ENCODE results near the gene SLC47A2. TPM values are rescaled to one million over a fixed set of nuclear protein-coding genes. Genes with fewer than 3 reads are reported as not detected.

SLC47A2 gene
- total and polyA plus RNA-seq, 2 of the 13 experiments (the other 11 are each of a cell fraction or from before 2014, with no cell fraction given) = 0.04 TPM; not detected in 1

- peak; percentile 97 for TF ChIP-seq CTCF (CRISPR knock-in tag; IDR thresholded peaks at IDR 0.05)
- TF ChIP-seq ZNF317 (CRISPR knock-in tag; IDR thresholded peaks at IDR 0.05) = no peak
- no peak for TF ChIP-seq SALL1 (CRISPR knock-in tag; IDR thresholded peaks at IDR 0.05)
- TF ChIP-seq ZNF562 (CRISPR knock-in tag; IDR thresholded peaks at IDR 0.05; ENCODE audit: borderline replicate concordance) = no peak
- TF ChIP-seq RORA (CRISPR knock-in tag; IDR thresholded peaks at IDR 0.05) = no peak
- TF ChIP-seq ATAD3A (CRISPR knock-in tag; IDR thresholded peaks at IDR 0.05) = no peak
- no peak for TF ChIP-seq ZNF160 (CRISPR knock-in tag; IDR thresholded peaks at IDR 0.05)
- no peak for TF ChIP-seq ZNF724P (CRISPR knock-in tag; IDR thresholded peaks at IDR 0.05; ENCODE audit: borderline replicate concordance)
- TF ChIP-seq, protein P1, sequence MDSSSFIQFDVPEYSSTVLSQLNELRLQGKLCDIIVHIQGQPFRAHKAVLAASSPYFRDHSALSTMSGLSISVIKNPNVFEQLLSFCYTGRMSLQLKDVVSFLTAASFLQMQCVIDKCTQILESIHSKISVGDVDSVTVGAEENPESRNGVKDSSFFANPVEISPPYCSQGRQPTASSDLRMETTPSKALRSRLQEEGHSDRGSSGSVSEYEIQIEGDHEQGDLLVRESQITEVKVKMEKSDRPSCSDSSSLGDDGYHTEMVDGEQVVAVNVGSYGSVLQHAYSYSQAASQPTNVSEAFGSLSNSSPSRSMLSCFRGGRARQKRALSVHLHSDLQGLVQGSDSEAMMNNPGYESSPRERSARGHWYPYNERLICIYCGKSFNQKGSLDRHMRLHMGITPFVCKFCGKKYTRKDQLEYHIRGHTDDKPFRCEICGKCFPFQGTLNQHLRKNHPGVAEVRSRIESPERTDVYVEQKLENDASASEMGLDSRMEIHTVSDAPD (CRISPR knock-in tag; IDR thresholded peaks at IDR 0.05) = no peak
- no peak for TF ChIP-seq ZNF607 (CRISPR knock-in tag; IDR thresholded peaks at IDR 0.05; ENCODE audit: borderline replicate concordance)
- TF ChIP-seq, protein P2, sequence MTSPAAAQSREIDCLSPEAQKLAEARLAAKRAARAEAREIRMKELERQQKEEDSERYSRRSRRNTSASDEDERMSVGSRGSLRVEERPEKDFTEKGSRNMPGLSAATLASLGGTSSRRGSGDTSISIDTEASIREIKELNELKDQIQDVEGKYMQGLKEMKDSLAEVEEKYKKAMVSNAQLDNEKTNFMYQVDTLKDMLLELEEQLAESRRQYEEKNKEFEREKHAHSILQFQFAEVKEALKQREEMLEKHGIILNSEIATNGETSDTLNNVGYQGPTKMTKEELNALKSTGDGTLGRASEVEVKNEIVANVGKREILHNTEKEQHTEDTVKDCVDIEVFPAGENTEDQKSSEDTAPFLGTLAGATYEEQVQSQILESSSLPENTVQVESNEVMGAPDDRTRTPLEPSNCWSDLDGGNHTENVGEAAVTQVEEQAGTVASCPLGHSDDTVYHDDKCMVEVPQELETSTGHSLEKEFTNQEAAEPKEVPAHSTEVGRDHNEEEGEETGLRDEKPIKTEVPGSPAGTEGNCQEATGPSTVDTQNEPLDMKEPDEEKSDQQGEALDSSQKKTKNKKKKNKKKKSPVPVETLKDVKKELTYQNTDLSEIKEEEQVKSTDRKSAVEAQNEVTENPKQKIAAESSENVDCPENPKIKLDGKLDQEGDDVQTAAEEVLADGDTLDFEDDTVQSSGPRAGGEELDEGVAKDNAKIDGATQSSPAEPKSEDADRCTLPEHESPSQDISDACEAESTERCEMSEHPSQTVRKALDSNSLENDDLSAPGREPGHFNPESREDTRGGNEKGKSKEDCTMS (CRISPR knock-in tag; conservative IDR thresholded peaks at IDR 0.05) = no peak
- TF ChIP-seq TERF1 (CRISPR knock-in tag; IDR thresholded peaks at IDR 0.05) = no peak
- TF ChIP-seq ARHGAP35 (CRISPR knock-in tag; IDR thresholded peaks at IDR 0.05; ENCODE audit: borderline replicate concordance) = no peak
- TF ChIP-seq GABPB1 (CRISPR knock-in tag; IDR thresholded peaks at IDR 0.05) = peak; percentile 23; the same call in 1 of the 2 replicates
- TF ChIP-seq ZBTB42 (CRISPR knock-in tag; IDR thresholded peaks at IDR 0.05) = no peak
- TF ChIP-seq NFE2L2 (IDR thresholded peaks at IDR 0.05; ENCODE audit: low read length) = no peak
- peak; percentile 15; the same call in 1 of the 2 replicates for TF ChIP-seq ZFX (CRISPR knock-in tag; IDR thresholded peaks at IDR 0.05; ENCODE audit: low read depth)
- no peak for TF ChIP-seq ZNF83 (CRISPR knock-in tag; IDR thresholded peaks at IDR 0.05; ENCODE audit: borderline replicate concordance)
- TF ChIP-seq AKAP8 (CRISPR knock-in tag; IDR thresholded peaks at IDR 0.05) = no peak
- TF ChIP-seq REL (CRISPR knock-in tag; conservative IDR thresholded peaks at IDR 0.05) = no peak
- peak; percentile 54; the same call in 1 of the 2 replicates for TF ChIP-seq KDM2A (CRISPR knock-in tag; IDR thresholded peaks at IDR 0.05; ENCODE audit: borderline replicate concordance, low read depth)
- TF ChIP-seq CBFB (CRISPR knock-in tag; IDR thresholded peaks at IDR 0.05) = no peak
- TF ChIP-seq POLR2AphosphoS5 (IDR thresholded peaks at IDR 0.05; ENCODE audit: low read depth, low read length) = no peak
- no peak for TF ChIP-seq ZNF382 (CRISPR knock-in tag; IDR thresholded peaks at IDR 0.05; ENCODE audit: borderline replicate concordance)
- no peak for TF ChIP-seq MYNN (CRISPR knock-in tag; IDR thresholded peaks at IDR 0.05; ENCODE audit: low read depth)
- TF ChIP-seq ZNF737 (CRISPR knock-in tag; IDR thresholded peaks at IDR 0.05; ENCODE audit: borderline replicate concordance) = no peak
These were observed 46.2 kb upstream of the SLC47A2 start (continued) for GRCh38 chr17:19762515-19762961.
